ENCODE measurements around the gene TLE4.

The TLE4 gene

GRCh38 chr9:79765466-79765865 is 193.7 kb downstream of the TLE4 start:
- no peak for DNase-seq (ENCODE audit: low read depth in 1 of 2, low spot score in 1 of 2)

GRCh38 chr9:79766091-79766490 is 194.3 kb downstream of the TLE4 start:
- DNase-seq (ENCODE audit: low read depth in 1 of 2, low spot score in 1 of 2): no peak

- no peak for DNase-seq (ENCODE audit: low read depth in 1 of 2, low spot score in 1 of 2)
Measured at GRCh38 chr9:79768194-79768593, 196.4 kb downstream of the TLE4 start.

- DNase-seq (ENCODE audit: low read depth in 1 of 2, low spot score in 1 of 2): no peak
Measured at GRCh38 chr9:79769476-79770275, 197.9 kb downstream of the TLE4 start.

GRCh38 chr9:79774356-79774755 is 202.6 kb downstream of the TLE4 start:
- no peak for DNase-seq (ENCODE audit: low read depth in 1 of 2, low spot score in 1 of 2)
